D721Med (cell line): Measurements from ENCODE around the gene JARID2.

ENCODE experiments used
- DNase-seq: peaks from one replicate; pipeline ENCODE4 v3.0.0; 2011; ENCODE audit warnings: low spot score; ENCODE audit not compliant: insufficient read length
- FAIRE-seq: peaks from 2 replicates; lab custom pipeline; 2011; peaks lifted over from hg19 to GRCh38; lab: Jason Lieb, UNC
- TF ChIP-seq, protein P1 (sequence below): IDR thresholded peaks from 2 replicates; pipeline ENCODE4 v1.5.1; 2012; ENCODE audit warnings: mild to moderate bottlenecking, control low read depth; ENCODE audit not compliant: insufficient read depth; ENCODE audit errors: missing control alignments

Gene JARID2

DNA sequence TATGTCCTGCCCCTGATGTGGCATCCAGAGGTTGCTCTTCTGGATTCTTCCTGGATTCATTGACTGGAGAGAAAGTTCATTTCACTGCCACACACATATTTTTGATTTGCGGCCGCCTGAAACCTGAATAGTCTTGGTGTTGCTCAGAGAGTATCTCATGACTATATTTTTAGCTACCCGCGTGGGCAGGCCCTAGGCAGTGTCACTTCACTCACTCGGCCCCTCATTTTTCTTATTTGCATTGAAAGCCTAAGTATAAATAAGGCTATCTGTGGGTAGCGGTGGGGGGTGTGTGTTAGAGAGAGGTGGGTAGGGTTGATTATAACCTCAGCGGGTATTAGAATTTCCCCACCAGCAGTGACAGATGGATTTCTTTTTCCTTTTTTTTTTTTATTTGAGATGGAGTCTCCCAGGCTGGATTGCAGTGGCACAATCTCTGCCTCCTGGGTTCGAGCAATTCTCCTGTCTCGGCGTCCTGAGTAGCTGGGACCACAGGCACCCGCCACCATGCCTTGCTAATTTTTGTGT lies 113.5 kb downstream of the JARID2 start:
- FAIRE-seq, result no peak
- DNase-seq, result no peak
- TF ChIP-seq, protein P1, sequence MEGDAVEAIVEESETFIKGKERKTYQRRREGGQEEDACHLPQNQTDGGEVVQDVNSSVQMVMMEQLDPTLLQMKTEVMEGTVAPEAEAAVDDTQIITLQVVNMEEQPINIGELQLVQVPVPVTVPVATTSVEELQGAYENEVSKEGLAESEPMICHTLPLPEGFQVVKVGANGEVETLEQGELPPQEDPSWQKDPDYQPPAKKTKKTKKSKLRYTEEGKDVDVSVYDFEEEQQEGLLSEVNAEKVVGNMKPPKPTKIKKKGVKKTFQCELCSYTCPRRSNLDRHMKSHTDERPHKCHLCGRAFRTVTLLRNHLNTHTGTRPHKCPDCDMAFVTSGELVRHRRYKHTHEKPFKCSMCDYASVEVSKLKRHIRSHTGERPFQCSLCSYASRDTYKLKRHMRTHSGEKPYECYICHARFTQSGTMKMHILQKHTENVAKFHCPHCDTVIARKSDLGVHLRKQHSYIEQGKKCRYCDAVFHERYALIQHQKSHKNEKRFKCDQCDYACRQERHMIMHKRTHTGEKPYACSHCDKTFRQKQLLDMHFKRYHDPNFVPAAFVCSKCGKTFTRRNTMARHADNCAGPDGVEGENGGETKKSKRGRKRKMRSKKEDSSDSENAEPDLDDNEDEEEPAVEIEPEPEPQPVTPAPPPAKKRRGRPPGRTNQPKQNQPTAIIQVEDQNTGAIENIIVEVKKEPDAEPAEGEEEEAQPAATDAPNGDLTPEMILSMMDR, result no peak

DNA sequence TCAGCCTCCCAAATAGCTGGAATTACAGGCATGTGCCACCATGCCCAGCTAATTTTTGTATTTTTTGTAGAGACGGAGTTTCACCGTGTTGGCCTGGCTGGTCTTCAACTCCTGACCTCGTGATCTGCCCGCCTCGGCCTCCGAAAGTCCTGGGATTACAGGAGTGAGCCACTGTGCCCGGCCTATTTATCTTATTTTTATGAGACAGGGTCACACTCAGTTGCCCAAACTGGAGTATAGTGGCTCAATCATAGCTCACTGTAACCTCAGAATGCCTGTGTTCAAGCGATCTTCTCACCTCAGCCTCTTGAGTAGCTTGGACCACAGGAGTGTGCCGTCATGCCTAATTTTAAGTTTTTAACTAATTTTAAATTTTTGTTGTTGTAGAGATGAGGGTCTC lies 114.4 kb downstream of the JARID2 start:
- TF ChIP-seq, protein P1, result no peak
- FAIRE-seq (no peak), DNase-seq (no peak)

DNA sequence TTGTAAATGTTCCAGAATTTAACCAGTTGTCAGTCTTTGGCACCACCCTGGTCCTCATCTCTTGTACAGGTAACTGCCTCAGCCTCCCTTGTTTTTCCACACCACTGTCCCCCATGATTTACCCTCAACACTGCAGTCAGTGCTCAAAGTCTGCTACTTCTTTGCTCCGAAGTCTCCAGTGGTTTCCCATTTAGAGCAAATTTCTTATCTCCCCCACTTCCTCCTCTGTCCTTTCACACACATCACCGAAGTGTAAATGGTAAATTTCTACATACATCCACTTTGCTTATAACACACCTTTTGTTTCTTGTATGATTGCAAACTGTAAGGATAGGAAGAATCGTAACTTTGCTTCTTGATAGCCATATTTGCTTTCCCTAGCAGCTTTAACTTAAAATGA lies 115.3 kb downstream of the JARID2 start:
- TF ChIP-seq, protein P1, result no peak
- FAIRE-seq (no peak), DNase-seq (no peak)

DNA sequence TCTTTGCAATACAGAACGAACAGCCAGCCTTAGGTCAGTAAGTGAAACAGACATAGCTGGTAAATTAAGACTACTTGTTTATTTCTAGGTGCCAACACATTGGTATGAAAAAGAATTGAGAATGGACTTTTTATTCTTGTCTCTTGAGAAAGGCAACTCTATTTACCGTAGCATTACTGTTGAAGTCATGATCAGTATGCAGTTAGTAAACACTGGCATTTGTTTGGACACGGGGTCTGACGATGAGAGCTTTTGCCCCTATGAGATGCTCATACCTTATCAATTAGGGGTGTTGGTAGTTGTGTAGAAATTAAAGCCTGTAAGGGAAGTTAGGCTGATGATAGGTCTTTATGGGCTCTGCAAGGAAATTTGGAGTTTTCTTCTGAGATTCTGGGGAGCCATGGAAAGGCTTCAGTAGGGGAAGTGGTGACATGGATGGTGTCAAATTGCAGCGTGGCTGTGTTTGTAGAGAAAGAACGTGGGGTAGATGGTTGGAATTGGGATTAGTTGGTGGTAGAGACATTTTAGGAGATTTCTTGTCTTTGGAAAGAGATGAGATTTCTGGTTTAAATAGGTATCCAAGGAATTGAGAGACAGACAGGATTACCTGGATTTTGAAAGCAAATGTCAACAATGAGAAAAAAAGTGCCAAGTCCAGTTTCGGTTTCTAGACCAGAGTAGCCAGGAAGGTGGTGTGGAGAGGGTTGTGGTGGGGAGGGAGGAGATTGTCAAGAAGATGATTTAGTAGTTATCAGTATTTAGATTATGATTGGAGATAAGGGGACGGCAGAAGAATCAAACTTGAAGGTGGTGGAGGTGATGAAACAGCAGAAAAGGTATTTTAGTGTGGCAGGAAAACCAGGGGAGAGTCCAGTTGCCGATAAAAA lies 116.6 kb downstream of the JARID2 start:
- FAIRE-seq, result no peak
- DNase-seq, result no peak
- TF ChIP-seq, protein P1, result no peak

DNA sequence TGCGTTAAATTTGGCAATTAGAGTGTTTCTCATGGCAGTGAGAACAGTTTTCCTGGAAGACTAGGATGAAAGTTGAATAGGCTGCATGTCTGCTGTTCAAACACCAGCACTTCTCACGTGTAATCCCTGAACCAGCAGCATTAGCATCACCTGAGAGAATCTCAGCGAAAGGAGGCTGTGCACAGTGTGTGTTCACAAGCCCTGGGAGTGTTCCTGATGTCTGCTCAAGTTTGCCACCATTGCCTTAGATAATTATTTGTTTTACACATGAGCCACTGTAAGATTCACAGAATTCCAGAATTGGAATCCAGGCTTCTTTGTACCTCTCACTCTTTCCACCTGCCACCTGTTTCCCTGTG lies 117.3 kb downstream of the JARID2 start:
- TF ChIP-seq, protein P1, result no peak
- no peak for FAIRE-seq
- DNase-seq, result no peak

DNA sequence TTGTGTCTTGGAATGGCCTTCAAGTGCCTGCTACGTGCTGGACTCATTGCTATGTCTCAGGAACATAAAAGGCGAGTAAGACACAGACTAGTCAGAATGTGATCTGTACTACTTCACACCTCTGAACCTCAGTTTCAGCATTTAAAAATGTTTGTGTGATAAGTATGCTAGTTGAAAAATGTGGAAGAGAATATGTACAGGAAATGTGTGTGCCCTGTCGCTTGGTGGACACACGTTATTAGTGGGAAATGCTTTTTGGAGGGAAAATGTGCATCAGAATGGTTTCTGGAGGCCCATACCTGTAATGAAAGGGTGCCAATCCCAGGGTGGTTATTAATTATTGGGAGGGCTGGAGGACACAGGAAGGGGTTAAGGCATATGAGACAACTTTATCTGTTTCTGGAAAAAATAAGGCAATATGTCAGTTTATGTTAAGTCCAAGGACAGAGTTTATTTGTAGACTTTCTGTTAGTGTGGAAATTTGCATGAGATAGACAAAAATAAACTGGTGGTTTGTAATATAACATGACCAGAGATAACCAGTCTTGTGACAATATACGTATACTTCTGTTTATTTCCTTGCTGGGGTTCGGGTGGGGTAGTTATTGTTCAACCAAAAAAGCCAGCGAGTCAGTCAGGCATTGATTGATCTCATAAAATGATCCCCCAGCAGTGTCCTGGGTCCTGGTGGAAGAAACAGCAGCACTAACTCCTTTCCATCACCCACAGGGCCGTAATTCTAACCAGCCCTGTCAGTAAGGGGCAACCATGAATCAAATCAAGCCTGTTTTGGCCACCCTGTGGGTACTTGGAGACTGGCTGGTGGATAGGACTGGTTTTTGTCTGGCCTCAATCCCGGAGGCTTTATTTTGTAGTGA lies 117.9 kb downstream of the JARID2 start:
- FAIRE-seq, result no peak
- no peak for DNase-seq
- TF ChIP-seq, protein P1, result no peak
